Rectal smooth muscle tissue (tissue), 1 donor: ENCODE data around the gene GJC2.
A peak's percentile ranks its signal among the peaks of the same experiment; 100 is the strongest.

ENCODE experiments used
- H3K27ac ChIP-seq: one replicate; pipeline ENCODE4 v1.7.0; 2013; ENCODE audit warnings: low read depth, low read length, inconsistent platforms
- H3K27me3 ChIP-seq: one replicate; pipeline ENCODE4 v1.7.0; 2013; ENCODE audit warnings: low read length; ENCODE audit not compliant: control insufficient read depth, insufficient read depth
- H3K36me3 ChIP-seq: one replicate; pipeline ENCODE4 v1.7.0; 2013; ENCODE audit warnings: low read length; ENCODE audit not compliant: control insufficient read depth, insufficient read depth
- H3K4me1 ChIP-seq: one replicate; pipeline ENCODE4 v1.7.0; 2013; ENCODE audit warnings: low read length; ENCODE audit not compliant: control insufficient read depth, insufficient read depth
- H3K4me3 ChIP-seq: one replicate; pipeline ENCODE4 v1.7.0; 2013; ENCODE audit warnings: low read length
- H3K9ac ChIP-seq: one replicate; pipeline ENCODE4 v1.7.0; 2013; ENCODE audit warnings: low read length

The GJC2 gene

DNA sequence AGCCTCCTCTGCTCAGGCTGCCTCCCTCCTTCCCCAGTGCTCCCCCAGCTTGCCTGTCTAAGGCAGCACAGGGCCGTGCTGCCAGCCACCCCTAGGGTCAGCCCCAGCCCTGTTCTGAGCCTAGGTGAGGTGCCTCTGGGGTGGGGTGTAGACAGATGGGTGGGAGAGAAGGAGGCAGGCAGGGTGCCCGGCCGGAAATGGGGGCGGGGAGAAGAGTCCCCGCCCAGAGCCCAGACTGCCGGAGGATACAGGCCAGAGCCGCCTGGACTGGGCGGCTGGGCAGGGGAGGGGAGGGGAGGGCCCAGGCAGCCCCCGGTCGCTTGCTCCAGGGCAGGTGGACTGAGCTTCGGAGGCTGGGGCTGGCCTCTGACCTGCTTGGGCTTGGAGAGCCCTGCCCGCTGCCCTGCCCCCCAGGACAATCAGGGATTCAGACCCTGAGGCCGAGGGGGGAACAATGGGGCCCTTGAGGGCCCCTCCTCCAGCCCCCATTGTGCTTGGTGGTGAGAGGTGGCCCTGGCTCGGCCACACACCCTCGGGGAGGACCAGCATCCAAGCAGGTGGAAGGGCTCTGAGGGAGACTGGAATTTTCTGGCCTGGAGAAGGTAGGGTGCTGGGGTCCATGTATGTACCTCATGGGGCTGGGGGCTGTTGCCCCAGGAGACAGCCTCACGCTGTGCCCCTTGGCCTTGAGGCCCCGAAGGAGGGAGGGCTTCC lies at the start of gene GJC2:
Gene GJC2, plus strand, starts transcription at position 525 of the 714 bp plus-strand sequence. CDS start 7,829 bp downstream, outside the sequence.
- Histone ChIP-seq H3K4me1 (peaks cover 31% of the 10 kb centered on the region), H3K27me3 (no peaks in the 10 kb centered on the region), H3K27ac (peak within 1 kb of the TSS; percentile 97), H3K36me3 (peaks cover 21% of the 10 kb centered on the region), H3K9ac (peak within 1 kb of the TSS; percentile 72), H3K4me3 (peak within 1 kb of the TSS; percentile 51)

DNA sequence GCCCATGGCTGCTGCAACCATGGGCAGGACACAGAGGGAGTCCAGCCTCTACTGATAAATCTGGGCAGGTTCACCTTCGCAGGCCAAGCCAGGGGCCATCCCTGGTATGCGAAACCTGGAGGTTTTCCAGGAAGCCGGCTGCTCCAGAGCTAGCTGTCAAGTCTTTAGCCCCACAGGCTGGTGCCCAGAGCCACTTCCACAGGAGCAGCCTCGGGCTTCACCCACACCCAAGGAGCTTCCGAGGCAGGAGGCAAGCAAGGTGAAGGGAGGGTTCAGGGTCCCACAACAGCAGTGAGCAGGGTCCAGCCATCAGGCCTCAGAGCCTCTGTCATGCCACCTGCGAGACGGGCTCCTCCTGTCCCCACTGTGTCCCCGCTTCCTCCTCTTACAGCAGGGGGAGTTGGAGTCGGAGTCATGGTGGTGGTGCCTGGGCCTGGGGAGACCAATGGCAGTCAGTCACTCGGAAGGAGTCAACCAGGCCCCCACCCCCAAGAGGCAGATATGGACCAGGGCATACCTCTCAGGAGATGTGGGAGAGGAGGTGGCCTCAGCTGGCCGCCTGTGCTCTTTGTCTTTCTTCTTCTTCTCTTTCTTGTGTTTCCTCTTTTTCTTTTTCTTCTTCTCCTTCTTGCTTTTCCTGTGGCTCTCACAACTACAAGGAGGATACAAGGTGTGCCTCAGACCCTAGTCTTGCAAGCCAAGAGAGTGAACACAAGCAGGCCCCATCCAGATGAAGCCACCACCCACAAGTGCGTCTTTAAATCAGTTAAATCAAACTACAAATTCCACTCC lies 48.7 kb upstream of the GJC2 start:
- Histone ChIP-seq H3K9ac (no peak overlapping the region), H3K4me3 (peak overlapping the region; percentile 91), H3K36me3 (peaks cover 30% of the 10 kb centered on the region), H3K27me3 (no peaks in the 10 kb centered on the region), H3K4me1 (peaks cover 3% of the 10 kb centered on the region), H3K27ac (no peak overlapping the region)

GRCh38 chr1:228101614-228101993 lies 48.1 kb upstream of the GJC2 start:
- H3K27ac ChIP-seq = no peak overlapping the region
- peaks cover 3% of the 10 kb centered on the region for H3K4me1 ChIP-seq
- no peak overlapping the region for H3K9ac ChIP-seq
- peaks cover 33% of the 10 kb centered on the region for H3K36me3 ChIP-seq
- H3K4me3 ChIP-seq = peak overlapping the region; percentile 91
- H3K27me3 ChIP-seq = no peaks in the 10 kb centered on the region

DNA sequence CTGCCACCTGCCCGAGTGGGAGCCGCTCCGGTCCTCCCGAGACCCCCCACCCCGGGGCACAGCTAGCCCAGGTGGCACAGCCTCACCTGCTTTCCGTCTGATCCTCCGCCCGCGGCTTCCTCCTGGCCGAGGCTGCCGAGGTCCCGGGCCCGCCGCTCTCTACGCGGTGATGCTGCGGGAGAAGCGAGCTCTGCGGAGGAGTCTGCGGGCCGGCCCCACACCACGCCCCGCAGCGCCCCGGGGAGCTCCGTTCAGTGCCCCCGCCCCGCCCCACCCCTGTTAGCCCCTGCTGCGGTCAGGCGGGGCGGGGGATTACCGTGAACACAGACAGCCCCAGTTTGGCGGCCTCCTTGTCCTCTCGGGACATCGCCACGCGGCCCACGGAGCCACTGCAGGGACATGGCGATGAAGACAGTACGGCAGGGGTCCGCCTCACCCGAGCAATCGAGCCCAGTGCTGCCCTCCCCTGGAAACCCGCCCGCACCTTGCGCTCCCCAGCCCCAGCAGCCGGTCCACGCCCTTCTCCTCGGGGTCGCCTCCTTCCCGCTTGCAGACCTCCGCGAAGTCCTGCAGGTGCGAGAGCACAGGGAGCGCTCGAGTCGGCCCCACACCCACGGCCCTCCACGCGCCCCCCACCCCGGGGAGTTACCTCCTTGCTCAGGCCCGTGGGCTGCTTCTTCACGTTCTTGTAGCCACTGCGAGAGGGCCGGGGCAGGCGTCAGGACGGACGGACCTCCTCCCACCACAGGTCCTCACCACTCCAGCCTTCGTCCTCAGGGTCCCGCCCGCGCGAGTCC lies 47.5 kb upstream of the GJC2 start:
- Histone ChIP-seq H3K4me1 (peaks cover 3% of the 10 kb centered on the region), H3K27ac (peak overlapping the region; percentile 90), H3K9ac (peak overlapping the region; percentile 13), H3K27me3 (no peaks in the 10 kb centered on the region), H3K4me3 (peak overlapping the region; percentile 91), H3K36me3 (peaks cover 28% of the 10 kb centered on the region)

DNA sequence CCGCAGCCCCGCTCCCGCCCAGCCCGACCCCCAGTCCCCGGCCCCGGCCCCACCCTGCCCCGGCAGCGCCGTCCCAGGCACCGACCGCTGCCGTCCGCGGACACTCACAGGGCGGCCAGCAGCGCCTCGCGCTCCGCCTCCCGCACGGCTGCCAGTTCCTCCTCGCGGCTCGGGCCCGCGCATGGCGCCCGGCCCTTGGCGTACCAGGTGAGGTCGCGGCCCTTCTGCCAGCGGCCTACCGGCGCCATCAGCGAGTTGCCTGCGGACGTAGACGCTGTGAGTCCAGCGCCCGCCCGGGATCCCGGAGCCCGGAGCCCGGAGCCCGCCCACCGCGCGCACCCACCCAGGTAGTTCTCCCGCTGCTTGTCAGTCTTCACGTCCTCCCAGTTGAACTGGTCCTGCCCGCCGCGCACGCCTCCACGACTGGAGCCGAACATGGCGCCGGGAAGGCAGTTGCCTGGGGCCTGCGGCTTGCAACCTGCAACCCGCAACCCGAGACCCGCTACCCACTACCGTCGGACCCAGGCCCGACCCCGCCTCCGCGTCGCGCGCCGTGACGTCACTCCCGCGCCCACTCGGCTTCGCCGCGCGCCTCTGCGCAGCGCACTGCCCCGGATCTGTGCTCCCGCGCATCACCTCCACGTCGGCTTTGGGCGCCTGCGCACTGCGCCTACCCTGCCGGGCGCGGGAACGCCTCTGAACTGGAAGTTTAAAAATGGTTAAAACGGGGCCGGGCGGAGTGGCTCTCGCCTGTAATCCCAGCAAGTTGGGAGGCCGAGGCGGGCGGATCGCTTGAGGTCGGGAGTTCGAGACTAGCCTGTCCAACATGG lies 46.7 kb upstream of the GJC2 start, which contains the start of gene C1orf35:
Gene C1orf35, minus strand, starts transcription at position 535 of the 830 bp plus-strand sequence. Its CDS starts 98 bp downstream, at position 437.
- Histone ChIP-seq H3K9ac (peak within 1 kb of the TSS; percentile 77), H3K4me1 (peaks cover 3% of the 10 kb centered on the region), H3K27me3 (no peaks in the 10 kb centered on the region), H3K36me3 (peaks cover 25% of the 10 kb centered on the region), H3K4me3 (peak within 1 kb of the TSS; percentile 91), H3K27ac (peak within 1 kb of the TSS; percentile 90)

DNA sequence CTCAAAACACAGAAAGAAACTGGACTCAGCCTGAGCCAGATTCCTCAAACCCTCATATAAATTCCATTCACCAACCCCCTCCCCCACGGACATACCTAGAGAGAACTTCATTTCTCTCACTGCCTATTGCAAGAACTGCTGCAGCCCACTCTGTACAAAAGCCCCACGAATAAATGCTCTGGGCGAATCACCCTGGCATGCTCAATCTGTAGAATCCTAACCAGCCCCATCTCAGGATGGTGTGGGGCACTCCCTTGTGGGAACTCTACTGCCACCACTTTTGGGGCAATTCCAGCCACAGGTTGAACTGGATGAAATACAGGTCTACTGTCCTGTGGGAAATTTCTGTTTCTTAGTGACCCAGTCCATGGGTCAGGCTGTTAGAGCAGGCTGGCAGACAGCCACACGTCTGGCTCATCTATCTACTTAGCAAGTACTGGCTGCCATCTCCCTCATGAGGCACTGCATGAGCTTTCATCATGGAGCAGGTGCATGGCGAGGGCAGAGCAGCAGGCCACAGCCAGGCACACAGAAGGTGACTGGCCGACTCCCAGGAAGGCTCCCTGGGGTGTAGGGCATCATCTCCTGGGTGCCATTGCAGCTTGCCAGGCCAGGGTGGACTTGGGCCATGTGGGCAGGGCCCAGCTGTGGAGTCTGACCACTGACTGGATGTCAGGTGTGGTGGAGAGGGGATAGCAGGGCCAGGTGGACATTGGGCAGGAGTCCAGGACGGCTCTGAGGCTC lies 45.0 kb upstream of the GJC2 start:
- H3K4me3 ChIP-seq = no peak overlapping the region
- H3K9ac ChIP-seq = no peak overlapping the region
- peaks cover 12% of the 10 kb centered on the region for H3K36me3 ChIP-seq
- peaks cover 8% of the 10 kb centered on the region for H3K4me1 ChIP-seq
- H3K27ac ChIP-seq = peak overlapping the region; percentile 19
- no peaks in the 10 kb centered on the region for H3K27me3 ChIP-seq

- Histone ChIP-seq H3K27ac (no peak overlapping the region), H3K27me3 (no peaks in the 10 kb centered on the region), H3K4me3 (no peak overlapping the region), H3K4me1 (peaks cover 8% of the 10 kb centered on the region), H3K36me3 (peaks cover 8% of the 10 kb centered on the region), H3K9ac (no peak overlapping the region)
Observed at GRCh38 chr1:228105270-228105995, 44.3 kb upstream of the GJC2 start.

DNA sequence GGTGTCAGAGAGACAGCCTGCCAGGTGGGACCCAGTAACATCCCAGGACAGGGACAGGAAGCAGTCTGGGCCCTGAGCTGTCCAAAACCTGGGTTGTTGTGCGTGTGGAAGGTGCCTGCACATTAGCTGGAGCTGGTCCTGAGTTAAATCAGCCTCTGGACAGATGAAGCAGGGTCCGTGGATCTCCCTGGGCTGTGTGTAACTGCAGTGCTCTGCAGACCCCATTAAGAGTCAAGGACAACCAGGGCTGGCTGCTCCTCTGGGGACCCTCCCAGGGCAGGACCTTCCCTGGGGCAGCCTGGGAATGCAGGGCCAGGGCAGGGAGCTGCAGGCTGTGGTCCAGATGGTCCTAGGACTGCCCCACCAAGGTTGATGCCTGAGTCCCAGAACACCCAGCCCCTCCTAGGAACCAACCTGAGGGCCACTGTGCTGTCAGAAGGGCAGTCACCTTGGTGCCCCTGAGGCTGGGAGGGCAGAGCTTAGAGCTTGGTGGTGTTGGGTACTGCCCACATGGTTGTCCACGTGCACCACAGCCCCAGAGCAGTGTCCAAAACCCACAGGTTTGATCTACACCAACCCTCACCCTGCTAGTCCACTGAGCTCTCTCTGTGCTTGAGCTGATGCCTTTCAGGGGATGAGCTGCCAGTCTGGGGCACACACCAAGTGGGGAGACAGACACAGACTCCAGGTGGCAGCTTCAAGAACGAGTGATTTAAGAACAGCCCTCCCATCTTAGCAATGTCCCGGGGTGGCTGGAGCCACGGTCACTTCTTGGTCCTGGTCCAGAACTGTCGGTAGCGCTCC lies 43.5 kb upstream of the GJC2 start:
- H3K4me1 ChIP-seq = peaks cover 8% of the 10 kb centered on the region
- peaks cover 8% of the 10 kb centered on the region for H3K36me3 ChIP-seq
- no peaks in the 10 kb centered on the region for H3K27me3 ChIP-seq
- H3K9ac ChIP-seq = no peak overlapping the region
- no peak overlapping the region for H3K27ac ChIP-seq
- H3K4me3 ChIP-seq = no peak overlapping the region

- H3K4me1 ChIP-seq = peaks cover 8% of the 10 kb centered on the region
- no peak overlapping the region for H3K27ac ChIP-seq
- no peaks in the 10 kb centered on the region for H3K27me3 ChIP-seq
- no peak overlapping the region for H3K4me3 ChIP-seq
- no peak overlapping the region for H3K9ac ChIP-seq
- H3K36me3 ChIP-seq = peaks cover 8% of the 10 kb centered on the region
Observed at GRCh38 chr1:228106800-228107054, 43.0 kb upstream of the GJC2 start.

DNA sequence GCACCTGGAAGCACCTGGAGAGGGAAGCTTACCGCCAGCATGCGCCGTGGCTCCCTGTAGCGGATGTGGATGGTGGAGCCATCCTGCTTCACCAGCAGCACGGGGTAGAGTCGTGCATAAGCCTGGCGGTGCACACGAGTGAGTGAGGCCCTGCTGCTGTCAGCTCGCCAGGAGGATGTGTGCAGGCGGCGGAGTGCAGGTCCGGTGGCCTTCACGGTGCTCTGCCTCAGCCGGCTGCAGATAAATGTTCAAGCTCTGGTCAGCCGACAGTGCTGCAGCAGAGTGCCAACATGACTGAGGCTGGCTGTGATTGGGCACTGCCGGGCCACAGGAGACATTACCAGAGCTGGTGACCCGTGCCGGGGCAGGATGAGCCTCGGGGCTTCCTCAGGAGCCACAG lies 42.1 kb upstream of the GJC2 start:
- Histone ChIP-seq H3K27ac (no peak overlapping the region), H3K4me3 (no peak overlapping the region), H3K27me3 (no peaks in the 10 kb centered on the region), H3K36me3 (peaks cover 8% of the 10 kb centered on the region), H3K4me1 (peaks cover 8% of the 10 kb centered on the region), H3K9ac (no peak overlapping the region)
